Breast epithelium (tissue), 4 donors: ENCODE data around the gene SLC12A2. TPM values are rescaled to one million over a fixed set of nuclear protein-coding genes. Genes with fewer than 3 reads are reported as not detected.

ENCODE experiments used
- DNase-seq, 2 donors: peaks; one replicate each; pipeline ENCODE4 v3.0.0-alpha.2; 2019; ENCODE audit warnings: low spot score in 2 of 2
- H3K27ac ChIP-seq, 2 donors: fragments of 200-600 bp; sonication (generic) in 1 of 2; one replicate each; pipeline ENCODE4 v1.5.1; 2016 to 2019; ENCODE audit warnings: mild to moderate bottlenecking in 1 of 2
- H3K27me3 ChIP-seq, 2 donors: fragments of 200-600 bp; sonication (generic) in 1 of 2; one replicate each; pipeline versions ENCODE4 v1.5.1 to v1.6.0; 2017 to 2019; ENCODE audit warnings: control low read depth in 1 of 2, mild to moderate bottlenecking in 1 of 2
- H3K36me3 ChIP-seq: fragments of 200-600 bp; one replicate; pipeline ENCODE4 v1.5.1; 2019
- H3K4me1 ChIP-seq, 2 donors: fragments of 200-600 bp; sonication (generic); one replicate each; pipeline ENCODE4 v1.5.1; 2016 to 2019; ENCODE audit warnings: control low read depth in 1 of 2
- H3K4me3 ChIP-seq, 3 donors: fragments of 200-600 bp; sonication (generic); 1 replicate in 2 of 3; 2 replicates in 1 of 3; pipeline ENCODE4 v1.5.1; 2016 to 2019; ENCODE audit warnings: mild to moderate bottlenecking in 3 of 3, moderate library complexity in 2 of 3
- H3K9me3 ChIP-seq, 2 donors: fragments of 200-600 bp; sonication (generic) in 1 of 2; one replicate each; pipeline ENCODE4 v1.5.1; 2016 to 2019; ENCODE audit warnings: control low read depth in 1 of 2
- POLR2A ChIP-seq: fragments of 450-650 bp; IDR thresholded peaks from one replicate; pipeline ENCODE4 v1.6.1; 2016; ENCODE audit warnings: antibody characterized with exemption, mild to moderate bottlenecking, moderate library complexity
- POLR2AphosphoS5 ChIP-seq, 3 donors: sonication (generic); formaldehyde crosslinking; IDR thresholded peaks; one replicate each; pipeline ENCODE4 v1.6.1; 2017; ENCODE audit warnings: antibody characterized with exemption in 3 of 3
- intact Hi-C: fragments of 100-400 bp; cut with DNase I; formaldehyde crosslinking; loops from one replicate; pipeline ENCODE4 v1.15.1; 2023; ENCODE audit warnings: low total_unique reads
- total RNA-seq, 3 donors: library from RNA; depleted of rRNA; stranded (reverse); fragments of >200 nt; gene quantifications; one replicate each; pipeline ENCODE4 v1.1.0, GENCODE V29; 2016
- TF ChIP-seq, protein P1 (sequence below), 3 donors: fragments of 450-650 bp; IDR thresholded peaks; one replicate each; pipeline ENCODE4 v1.5.1; 2016 to 2017; ENCODE audit warnings: antibody characterized with exemption in 3 of 3, mild to moderate bottlenecking in 3 of 3, moderate library complexity in 3 of 3

SLC12A2 gene
- total RNA-seq, 3 donors from 2014 or later = 23.7 to 204 (median 70.1) TPM

GRCh38 chr5:128225245-128226030 lies 141.9 kb downstream of the SLC12A2 start:
- no peak overlapping the region for H3K4me3 ChIP-seq
- DNase-seq = no peak
- H3K27ac ChIP-seq = no peak overlapping the region
- H3K4me1 ChIP-seq = peaks cover 0 to 4% of the 10 kb centered on the region in 2 donors
- intact Hi-C loops = no loop called here
- TF ChIP-seq POLR2AphosphoS5 (IDR thresholded peaks at IDR 0.05) = no peak
- TF ChIP-seq POLR2A = no peak
- TF ChIP-seq, protein P1, sequence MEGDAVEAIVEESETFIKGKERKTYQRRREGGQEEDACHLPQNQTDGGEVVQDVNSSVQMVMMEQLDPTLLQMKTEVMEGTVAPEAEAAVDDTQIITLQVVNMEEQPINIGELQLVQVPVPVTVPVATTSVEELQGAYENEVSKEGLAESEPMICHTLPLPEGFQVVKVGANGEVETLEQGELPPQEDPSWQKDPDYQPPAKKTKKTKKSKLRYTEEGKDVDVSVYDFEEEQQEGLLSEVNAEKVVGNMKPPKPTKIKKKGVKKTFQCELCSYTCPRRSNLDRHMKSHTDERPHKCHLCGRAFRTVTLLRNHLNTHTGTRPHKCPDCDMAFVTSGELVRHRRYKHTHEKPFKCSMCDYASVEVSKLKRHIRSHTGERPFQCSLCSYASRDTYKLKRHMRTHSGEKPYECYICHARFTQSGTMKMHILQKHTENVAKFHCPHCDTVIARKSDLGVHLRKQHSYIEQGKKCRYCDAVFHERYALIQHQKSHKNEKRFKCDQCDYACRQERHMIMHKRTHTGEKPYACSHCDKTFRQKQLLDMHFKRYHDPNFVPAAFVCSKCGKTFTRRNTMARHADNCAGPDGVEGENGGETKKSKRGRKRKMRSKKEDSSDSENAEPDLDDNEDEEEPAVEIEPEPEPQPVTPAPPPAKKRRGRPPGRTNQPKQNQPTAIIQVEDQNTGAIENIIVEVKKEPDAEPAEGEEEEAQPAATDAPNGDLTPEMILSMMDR (IDR thresholded peaks at IDR 0.05) = no peak
- no peaks in the 10 kb centered on the region for H3K36me3 ChIP-seq
- H3K9me3 ChIP-seq = no peaks in the 10 kb centered on the region
- H3K27me3 ChIP-seq = no peaks in the 10 kb centered on the region

DNA sequence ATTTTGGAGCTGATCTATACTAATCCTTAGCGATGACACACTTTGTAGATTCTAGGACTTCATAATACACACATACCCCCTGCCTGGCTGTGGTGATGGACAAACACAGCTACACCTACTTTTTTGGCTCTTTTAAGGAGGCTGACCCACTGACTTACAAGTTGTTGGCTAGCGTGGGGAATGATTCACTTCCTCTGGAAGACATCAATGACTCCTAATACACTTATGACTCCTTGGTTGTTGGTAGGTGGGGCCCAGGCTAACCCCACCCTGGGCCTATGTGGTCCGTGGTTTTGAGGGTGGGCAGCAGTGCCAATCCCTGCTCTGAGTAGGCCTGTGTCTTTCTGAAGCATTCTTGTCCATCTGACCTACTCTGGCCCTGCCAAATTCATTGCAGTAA lies 144.4 kb downstream of the SLC12A2 start:
- intact Hi-C loops = no loop called here
- no peak for TF ChIP-seq POLR2A
- TF ChIP-seq, protein P1 (IDR thresholded peaks at IDR 0.05) = no peak
- no peak for TF ChIP-seq POLR2AphosphoS5 (IDR thresholded peaks at IDR 0.05)
- H3K27ac ChIP-seq = no peak overlapping the region
- H3K9me3 ChIP-seq = no peaks in the 10 kb centered on the region
- no peaks in the 10 kb centered on the region for H3K27me3 ChIP-seq
- DNase-seq = no peak
- no peak overlapping the region for H3K4me3 ChIP-seq
- no peaks in the 10 kb centered on the region for H3K36me3 ChIP-seq
- peaks cover 0 to 4% of the 10 kb centered on the region in 2 donors for H3K4me1 ChIP-seq

DNA sequence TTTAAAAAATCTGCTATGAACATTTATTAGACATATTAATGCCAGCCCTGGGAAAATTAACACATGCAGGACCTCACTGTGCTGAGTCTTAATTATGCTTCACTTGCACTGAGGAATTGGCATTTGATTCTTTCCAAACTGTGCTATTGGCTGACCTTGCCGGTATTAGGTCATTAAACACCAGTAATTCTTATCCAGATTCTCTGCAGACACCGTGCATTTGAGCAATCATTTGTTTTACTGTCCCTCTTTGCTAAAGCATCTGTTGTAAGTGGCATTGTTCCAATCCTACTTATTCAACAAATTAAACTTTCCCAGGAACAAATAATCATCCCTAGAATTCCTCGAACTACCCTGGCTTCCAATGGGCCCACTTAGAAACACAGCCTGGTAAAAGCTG lies 145.0 kb downstream of the SLC12A2 start:
- intact Hi-C loops = no loop called here
- Histone ChIP-seq H3K4me3 (no peak overlapping the region), H3K27ac (no peak overlapping the region), H3K27me3 (no peaks in the 10 kb centered on the region), H3K9me3 (peaks cover 0 to 2% of the 10 kb centered on the region in 2 donors), H3K4me1 (peaks cover 0 to 4% of the 10 kb centered on the region in 2 donors), H3K36me3 (no peaks in the 10 kb centered on the region)
- no peak for DNase-seq
- TF ChIP-seq POLR2A = no peak
- TF ChIP-seq, protein P1 (IDR thresholded peaks at IDR 0.05) = no peak
- no peak for TF ChIP-seq POLR2AphosphoS5 (IDR thresholded peaks at IDR 0.05)

- no peaks in the 10 kb centered on the region for H3K27me3 ChIP-seq
- H3K27ac ChIP-seq = no peak overlapping the region
- no peaks in the 10 kb centered on the region for H3K4me1 ChIP-seq
- H3K36me3 ChIP-seq = no peaks in the 10 kb centered on the region
- H3K9me3 ChIP-seq = peaks cover 0 to 3% of the 10 kb centered on the region in 2 donors
- no peak for DNase-seq
- H3K4me3 ChIP-seq = no peak overlapping the region
- intact Hi-C loops = loop anchor here (5.0 kb wide), 1 partner anchor 383 kb away; no protein-coding TSS in a partner anchor
- TF ChIP-seq, protein P1 (IDR thresholded peaks at IDR 0.05) = no peak
- no peak for TF ChIP-seq POLR2AphosphoS5 (IDR thresholded peaks at IDR 0.05)
- no peak for TF ChIP-seq POLR2A
These were observed 151.5 kb downstream of the SLC12A2 start for GRCh38 chr5:128234928-128235641.

DNA sequence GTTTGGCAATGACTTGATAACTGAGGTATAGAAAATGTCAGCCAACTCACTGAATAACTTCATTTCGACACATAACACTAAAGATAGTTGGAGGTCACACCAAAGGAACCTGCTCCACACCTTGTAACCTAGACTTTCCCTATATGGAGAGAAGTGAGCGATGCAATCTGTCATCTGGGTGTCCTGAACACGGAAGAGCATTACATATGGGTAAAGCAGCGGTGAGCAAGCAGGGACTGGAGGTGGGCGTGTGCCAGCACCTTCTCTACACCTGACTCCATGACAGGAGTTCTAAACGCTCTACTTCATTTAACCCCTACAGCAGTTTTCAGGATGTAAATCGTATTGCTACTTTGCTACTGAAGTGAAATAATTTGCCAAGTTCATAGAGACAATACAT lies 152.8 kb downstream of the SLC12A2 start:
- no peaks in the 10 kb centered on the region for H3K4me1 ChIP-seq
- no peaks in the 10 kb centered on the region for H3K27me3 ChIP-seq
- H3K36me3 ChIP-seq = no peaks in the 10 kb centered on the region
- intact Hi-C loops = no loop called here
- TF ChIP-seq POLR2A = no peak
- no peak for TF ChIP-seq POLR2AphosphoS5 (IDR thresholded peaks at IDR 0.05)
- TF ChIP-seq, protein P1 (IDR thresholded peaks at IDR 0.05) = no peak
- H3K9me3 ChIP-seq = peaks cover 0 to 3% of the 10 kb centered on the region in 2 donors
- no peak overlapping the region for H3K4me3 ChIP-seq
- no peak overlapping the region for H3K27ac ChIP-seq
- DNase-seq = no peak
